Sigmoid colon (tissue), 7 donors: ENCODE measurements around the gene PRKAR2A. TPM values are rescaled to one million over a fixed set of nuclear protein-coding genes. Genes with fewer than 3 reads are reported as not detected.

Source experiments
- DNase-seq: peaks from one replicate; pipeline ENCODE4 v3.0.0-alpha.2; 2019
- H3K27ac ChIP-seq, 4 donors: fragments of 200-600 bp; sonication (generic); one replicate each; pipeline ENCODE4 v1.5.1; 2016 to 2019; ENCODE audit warnings: mild to moderate bottlenecking in 1 of 4
- H3K27me3 ChIP-seq, 3 donors: fragments of 200-600 bp; sonication (generic); one replicate each; pipeline ENCODE4 v1.5.1; 2019; ENCODE audit warnings: mild to moderate bottlenecking in 1 of 3
- H3K36me3 ChIP-seq, 4 donors: fragments of 200-600 bp; sonication (generic); one replicate each; pipeline ENCODE4 v1.5.1; 2016 to 2019
- H3K4me1 ChIP-seq, 4 donors: fragments of 200-600 bp; sonication (generic); one replicate each; pipeline ENCODE4 v1.5.1; 2017 to 2019
- H3K4me3 ChIP-seq, 4 donors: fragments of 200-600 bp; sonication (generic); one replicate each; pipeline ENCODE4 v1.5.1; 2017 to 2019; ENCODE audit warnings: mild to moderate bottlenecking in 2 of 4, moderate library complexity in 1 of 4
- H3K9me3 ChIP-seq, 4 donors: fragments of 200-600 bp in 3 of 4; sonication (generic) in 3 of 4; one replicate each; pipeline versions ENCODE4 v1.5.1 to v1.6.1; 2013 to 2019
- CTCF ChIP-seq, 4 experiments: fragments of 450-650 bp in 3 of 4; fragments of 200-600 bp in 1 of 4; IDR thresholded peaks; one replicate each; pipeline ENCODE4 v1.5.1; 2016 to 2019; ENCODE audit warnings: antibody characterized with exemption in 4 of 4, mild to moderate bottlenecking in 3 of 4, moderate library complexity in 2 of 4
- EP300 ChIP-seq, 4 donors: sonication (generic); formaldehyde crosslinking; IDR thresholded peaks; one replicate each; pipeline ENCODE4 v1.6.1; 2017; ENCODE audit warnings: antibody characterized with exemption in 4 of 4
- POLR2A ChIP-seq, 2 donors: fragments of 450-650 bp; IDR thresholded peaks; one replicate each; pipeline ENCODE4 v1.6.1; 2016; ENCODE audit warnings: antibody characterized with exemption in 2 of 2, mild to moderate bottlenecking in 2 of 2, moderate library complexity in 2 of 2
- POLR2AphosphoS5 ChIP-seq, 4 donors: sonication (generic); formaldehyde crosslinking; IDR thresholded peaks; one replicate each; pipeline ENCODE4 v1.6.1; 2017; ENCODE audit warnings: antibody characterized with exemption in 4 of 4
- WGBS, 2 donors: extraction: QIAGEN DNeasy Blood & Tissue Kit; methylation state at CpG; one replicate each; pipeline ENCODE4 v1.1.7; 2013; 5-methylcytosine and 5-hydroxymethylcytosine counted together
- intact Hi-C: fragments of 100-400 bp; cut with DNase I; formaldehyde crosslinking; loops from one replicate; pipeline ENCODE4 v1.15.1; 2023
- polyA plus RNA-seq, 3 donors: library from polyadenylated mRNA; stranded (reverse); fragments of 200-250 nt; gene quantifications; one replicate each; pipeline ENCODE4 v1.2.3, GENCODE V29; 2013
- total RNA-seq, 4 donors: library from RNA; depleted of rRNA; stranded (reverse); fragments of >200 nt; gene quantifications; one replicate each; pipeline ENCODE4 v1.1.0, GENCODE V29; 2016
- donor health status: healthy with polysubstance abuse.
- donor health status: Bipolar disorder and iron deficiency.
- donor health status: healthy.

PRKAR2A gene
- total and polyA plus RNA-seq, 7 donors: 9.6 to 64.5 (median 23.9) TPM

- H3K9me3 ChIP-seq: no peaks in the 10 kb centered on the region
- peaks cover 0 to 64% (median 3%) of the 10 kb centered on the region in 4 donors for H3K36me3 ChIP-seq
- H3K4me3 ChIP-seq: no peak overlapping the region
- no peak overlapping the region for H3K27ac ChIP-seq
- no peaks in the 10 kb centered on the region for H3K27me3 ChIP-seq
- intact Hi-C loops: no loop called here
- no peak for DNase-seq
- WGBS, 2 donors: 88 to 93% methylated on average over 8 of the region's 8 CpGs
- TF ChIP-seq CTCF (IDR thresholded peaks at IDR 0.05) (no peak), EP300 (IDR thresholded peaks at IDR 0.05) (no peak), POLR2A (IDR thresholded peaks at IDR 0.05) (no peak), POLR2AphosphoS5 (IDR thresholded peaks at IDR 0.05) (no peak)
- H3K4me1 ChIP-seq: no peaks in the 10 kb centered on the region
These were observed 30.0 kb upstream of the PRKAR2A start for GRCh38 chr3:48877671-48878070.

DNA sequence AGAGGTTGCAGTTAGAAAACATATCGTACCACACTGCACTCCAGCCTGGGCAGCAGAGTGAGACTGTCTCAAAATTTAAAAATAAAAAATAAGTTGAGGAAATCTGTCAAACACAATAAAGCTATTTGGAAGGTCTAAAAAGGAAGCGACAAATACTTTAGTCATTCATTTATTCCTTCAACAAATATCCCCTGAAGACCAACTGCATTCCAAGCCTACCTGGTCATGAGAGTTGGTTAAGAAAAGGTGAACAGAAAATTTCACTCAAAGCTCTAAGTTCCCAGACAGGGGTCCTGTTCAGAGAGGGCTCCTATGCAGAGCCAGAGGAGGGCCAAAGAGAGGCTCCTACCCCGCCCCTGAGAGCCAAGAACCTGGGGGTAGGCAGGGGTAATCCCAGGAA is 15.4 kb upstream of the PRKAR2A start:
- no peak for DNase-seq
- TF ChIP-seq POLR2AphosphoS5 (IDR thresholded peaks at IDR 0.05) (no peak), POLR2A (IDR thresholded peaks at IDR 0.05) (no peak), EP300 (IDR thresholded peaks at IDR 0.05) (no peak), CTCF (IDR thresholded peaks at IDR 0.05) (no peak)
- 95 to 97% methylated on average over 3 of the region's 3 CpGs for WGBS, 2 donors
- Histone ChIP-seq H3K4me1 (no peaks in the 10 kb centered on the region), H3K36me3 (peaks cover 0 to 40% (median 15%) of the 10 kb centered on the region in 4 donors), H3K27me3 (no peaks in the 10 kb centered on the region), H3K27ac (no peak overlapping the region), H3K9me3 (no peaks in the 10 kb centered on the region), H3K4me3 (no peak overlapping the region)
- intact Hi-C loops: no loop called here

DNA sequence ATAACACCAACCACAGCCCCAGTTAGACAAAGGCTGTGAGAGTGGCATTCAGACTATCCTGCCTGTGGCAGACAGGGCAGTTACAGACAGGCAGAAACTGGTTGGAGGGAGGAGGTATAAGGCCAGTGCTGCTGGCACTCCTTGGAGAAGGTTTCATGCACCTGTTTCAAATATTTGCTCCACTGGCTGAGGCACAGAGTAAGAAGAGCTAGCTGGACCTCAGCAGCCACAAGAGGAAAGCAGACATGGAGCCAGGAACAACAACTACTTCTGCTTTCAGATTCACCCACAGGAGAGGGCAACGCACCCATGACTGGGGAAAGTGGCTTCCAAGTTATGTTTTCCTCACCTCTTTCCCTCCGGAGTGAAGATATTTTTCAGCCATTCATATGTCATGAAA is 11.5 kb upstream of the PRKAR2A start:
- Histone ChIP-seq H3K9me3 (no peaks in the 10 kb centered on the region), H3K36me3 (peaks cover 0 to 52% (median 12%) of the 10 kb centered on the region in 4 donors), H3K27me3 (no peaks in the 10 kb centered on the region), H3K4me1 (no peaks in the 10 kb centered on the region), H3K4me3 (no peak overlapping the region), H3K27ac (no peak overlapping the region)
- no peak for DNase-seq
- no peak for TF ChIP-seq POLR2A (IDR thresholded peaks at IDR 0.05)
- no peak for TF ChIP-seq EP300 (IDR thresholded peaks at IDR 0.05)
- TF ChIP-seq POLR2AphosphoS5 (IDR thresholded peaks at IDR 0.05): no peak
- TF ChIP-seq CTCF (IDR thresholded peaks at IDR 0.05): no peak
- intact Hi-C loops: no loop called here
- 81 to 89% methylated on average over 2 of the region's 2 CpGs for WGBS, 2 donors

GRCh38 chr3:48858709-48859108 is 11.0 kb upstream of the PRKAR2A start:
- peaks cover 0 to 52% (median 12%) of the 10 kb centered on the region in 4 donors for H3K36me3 ChIP-seq
- no peaks in the 10 kb centered on the region for H3K4me1 ChIP-seq
- TF ChIP-seq POLR2A (IDR thresholded peaks at IDR 0.05) (no peak), EP300 (IDR thresholded peaks at IDR 0.05) (no peak), POLR2AphosphoS5 (IDR thresholded peaks at IDR 0.05) (no peak), CTCF (IDR thresholded peaks at IDR 0.05) (no peak)
- intact Hi-C loops: no loop called here
- no peak overlapping the region for H3K4me3 ChIP-seq
- H3K27me3 ChIP-seq: no peaks in the 10 kb centered on the region
- H3K27ac ChIP-seq: no peak overlapping the region
- H3K9me3 ChIP-seq: no peaks in the 10 kb centered on the region
- DNase-seq: no peak
- WGBS, 2 donors: 91 to 92% methylated on average over 2 of the region's 2 CpGs

DNA sequence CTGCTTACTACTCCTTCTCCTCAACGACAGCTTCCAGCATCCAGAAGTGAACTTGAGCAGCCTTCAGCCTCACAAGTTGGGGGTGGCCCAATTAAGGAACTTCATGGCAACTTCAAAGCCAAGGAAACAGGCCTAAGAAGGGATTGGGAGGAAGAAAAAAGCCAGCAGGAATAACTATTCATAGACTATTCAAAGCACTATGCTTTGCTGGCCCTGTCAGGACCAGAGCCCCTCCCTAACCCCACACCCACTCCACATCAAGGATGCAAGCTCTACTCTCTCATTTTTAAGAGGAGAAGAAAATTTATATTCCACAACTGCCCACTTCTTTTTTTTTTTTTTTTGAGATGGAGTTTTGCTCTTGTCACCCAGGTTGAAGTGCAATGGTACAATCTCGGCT is 10.0 kb upstream of the PRKAR2A start:
- Histone ChIP-seq H3K27ac (no peak overlapping the region), H3K4me3 (no peak overlapping the region), H3K27me3 (no peaks in the 10 kb centered on the region), H3K36me3 (peaks cover 0 to 50% (median 12%) of the 10 kb centered on the region in 4 donors), H3K9me3 (no peaks in the 10 kb centered on the region), H3K4me1 (no peaks in the 10 kb centered on the region)
- TF ChIP-seq EP300 (IDR thresholded peaks at IDR 0.05): no peak
- TF ChIP-seq POLR2AphosphoS5 (IDR thresholded peaks at IDR 0.05): no peak
- no peak for TF ChIP-seq CTCF (IDR thresholded peaks at IDR 0.05)
- TF ChIP-seq POLR2A (IDR thresholded peaks at IDR 0.05): no peak
- no peak for DNase-seq
- intact Hi-C loops: no loop called here
- 81 to 82% methylated on average over 2 of the region's 2 CpGs for WGBS, 2 donors
